H1 (cell line): ENCODE measurements around the gene KIF26B.

Experiments used
- BRCA1 ChIP-seq: IDR thresholded peaks from 2 replicates; pipeline ENCODE4 v1.6.1; 2012; ENCODE audit warnings: low read depth, low read length, improper control_type of control experiment
- CREB1 ChIP-seq: IDR thresholded peaks from 2 replicates; pipeline ENCODE4 v1.6.1; 2012; ENCODE audit warnings: inconsistent platforms
- EZH2 ChIP-seq: fragments of 200-600 bp; sonication (generic); IDR thresholded peaks from 2 replicates; pipeline ENCODE4 v1.7.1; 2012; ENCODE audit warnings: low read depth, mild to moderate bottlenecking, moderate library complexity, low read length, inconsistent platforms; ENCODE audit not compliant: severe bottlenecking
- POLR2A ChIP-seq, 2 experiments: IDR thresholded peaks; 1 replicate in 1 of 2; 2 replicates in 1 of 2; pipeline ENCODE4 v1.6.1; 2011; ENCODE audit warnings: low read depth in 2 of 2, low read length in 2 of 2, mild to moderate bottlenecking in 2 of 2; ENCODE audit errors: control extremely low read depth in 1 of 2
- POLR2AphosphoS5 ChIP-seq: IDR thresholded peaks from 2 replicates; pipeline ENCODE4 v1.6.1; 2011; ENCODE audit warnings: low read depth, low read length
- SP4 ChIP-seq: IDR thresholded peaks from 2 replicates; pipeline ENCODE4 v1.6.1; 2012; ENCODE audit warnings: low read length, inconsistent platforms
- YY1 ChIP-seq: IDR thresholded peaks from 2 replicates; pipeline ENCODE4 v1.6.1; 2011; ENCODE audit warnings: low read depth, mild to moderate bottlenecking, low read length
- TF ChIP-seq, protein P1 (sequence below), 3 experiments: IDR thresholded peaks; 1 replicate in 2 of 3; 2 replicates in 1 of 3; pipeline versions ENCODE4 v1.5.1 to v1.6.1; 2011; ENCODE audit warnings: low read length in 3 of 3, mild to moderate bottlenecking in 3 of 3, inconsistent platforms in 2 of 3, low read depth in 1 of 3, moderate library complexity in 1 of 3; ENCODE audit not compliant: insufficient read depth in 1 of 3; ENCODE audit errors: control extremely low read depth in 1 of 3

DNA sequence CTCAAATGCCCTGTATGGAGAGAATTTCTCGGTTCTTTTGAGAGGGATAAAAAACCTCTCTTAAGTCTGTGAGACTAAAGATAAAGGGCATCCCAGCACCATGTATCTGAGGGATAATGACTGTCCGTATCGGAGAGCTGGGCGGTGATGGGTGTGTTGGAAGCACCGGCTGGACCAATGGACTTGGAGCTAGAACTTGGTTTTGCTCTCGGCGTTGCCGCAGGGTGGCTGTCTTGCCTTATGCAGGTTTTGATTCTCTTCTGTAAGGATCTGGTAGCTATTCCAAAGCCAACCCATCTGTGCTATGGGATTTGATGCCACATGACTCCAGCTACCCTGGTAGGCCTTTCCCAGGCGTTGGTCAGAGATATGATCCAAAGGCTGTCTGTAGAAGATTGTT lies 348.8 kb downstream of the KIF26B start:
- TF ChIP-seq YY1 = no peak
- TF ChIP-seq POLR2A (IDR thresholded peaks at IDR 0.05; ENCODE audit: control extremely low read depth in 1 of 2, low read depth in 2 of 2, low read length in 2 of 2) = no peak
- TF ChIP-seq, protein P1, sequence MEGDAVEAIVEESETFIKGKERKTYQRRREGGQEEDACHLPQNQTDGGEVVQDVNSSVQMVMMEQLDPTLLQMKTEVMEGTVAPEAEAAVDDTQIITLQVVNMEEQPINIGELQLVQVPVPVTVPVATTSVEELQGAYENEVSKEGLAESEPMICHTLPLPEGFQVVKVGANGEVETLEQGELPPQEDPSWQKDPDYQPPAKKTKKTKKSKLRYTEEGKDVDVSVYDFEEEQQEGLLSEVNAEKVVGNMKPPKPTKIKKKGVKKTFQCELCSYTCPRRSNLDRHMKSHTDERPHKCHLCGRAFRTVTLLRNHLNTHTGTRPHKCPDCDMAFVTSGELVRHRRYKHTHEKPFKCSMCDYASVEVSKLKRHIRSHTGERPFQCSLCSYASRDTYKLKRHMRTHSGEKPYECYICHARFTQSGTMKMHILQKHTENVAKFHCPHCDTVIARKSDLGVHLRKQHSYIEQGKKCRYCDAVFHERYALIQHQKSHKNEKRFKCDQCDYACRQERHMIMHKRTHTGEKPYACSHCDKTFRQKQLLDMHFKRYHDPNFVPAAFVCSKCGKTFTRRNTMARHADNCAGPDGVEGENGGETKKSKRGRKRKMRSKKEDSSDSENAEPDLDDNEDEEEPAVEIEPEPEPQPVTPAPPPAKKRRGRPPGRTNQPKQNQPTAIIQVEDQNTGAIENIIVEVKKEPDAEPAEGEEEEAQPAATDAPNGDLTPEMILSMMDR (IDR thresholded peaks at IDR 0.05; ENCODE audit: control extremely low read depth in 1 of 3, insufficient read depth in 1 of 3, low read depth in 1 of 3, low read length in 3 of 3) = no peak
- TF ChIP-seq SP4 = no peak
- no peak for TF ChIP-seq POLR2AphosphoS5
- no peak for TF ChIP-seq CREB1
- TF ChIP-seq EZH2 = no peak
- no peak for TF ChIP-seq BRCA1
